Sigmoid colon (tissue), 7 donors: ENCODE measurements around the gene TBC1D21. TPM values are rescaled to one million over a fixed set of nuclear protein-coding genes. Genes with fewer than 3 reads are reported as not detected.

ENCODE experiments used
- DNase-seq: peaks from one replicate; pipeline ENCODE4 v3.0.0-alpha.2; 2019
- H3K27ac ChIP-seq, 4 donors: fragments of 200-600 bp; sonication (generic); one replicate each; pipeline ENCODE4 v1.5.1; 2016 to 2019; ENCODE audit warnings: mild to moderate bottlenecking in 1 of 4
- H3K27me3 ChIP-seq, 3 donors: fragments of 200-600 bp; sonication (generic); one replicate each; pipeline ENCODE4 v1.5.1; 2019; ENCODE audit warnings: mild to moderate bottlenecking in 1 of 3
- H3K36me3 ChIP-seq, 4 donors: fragments of 200-600 bp; sonication (generic); one replicate each; pipeline ENCODE4 v1.5.1; 2016 to 2019
- H3K4me1 ChIP-seq, 4 donors: fragments of 200-600 bp; sonication (generic); one replicate each; pipeline ENCODE4 v1.5.1; 2017 to 2019
- H3K4me3 ChIP-seq, 4 donors: fragments of 200-600 bp; sonication (generic); one replicate each; pipeline ENCODE4 v1.5.1; 2017 to 2019; ENCODE audit warnings: mild to moderate bottlenecking in 2 of 4, moderate library complexity in 1 of 4
- H3K9me3 ChIP-seq, 4 donors: fragments of 200-600 bp in 3 of 4; sonication (generic) in 3 of 4; one replicate each; pipeline versions ENCODE4 v1.5.1 to v1.6.1; 2013 to 2019
- CTCF ChIP-seq, 4 experiments: fragments of 450-650 bp in 3 of 4; fragments of 200-600 bp in 1 of 4; IDR thresholded peaks; one replicate each; pipeline ENCODE4 v1.5.1; 2016 to 2019; ENCODE audit warnings: antibody characterized with exemption in 4 of 4, mild to moderate bottlenecking in 3 of 4, moderate library complexity in 2 of 4
- EP300 ChIP-seq, 4 donors: sonication (generic); formaldehyde crosslinking; IDR thresholded peaks; one replicate each; pipeline ENCODE4 v1.6.1; 2017; ENCODE audit warnings: antibody characterized with exemption in 4 of 4
- POLR2A ChIP-seq, 2 donors: fragments of 450-650 bp; IDR thresholded peaks; one replicate each; pipeline ENCODE4 v1.6.1; 2016; ENCODE audit warnings: antibody characterized with exemption in 2 of 2, mild to moderate bottlenecking in 2 of 2, moderate library complexity in 2 of 2
- POLR2AphosphoS5 ChIP-seq, 4 donors: sonication (generic); formaldehyde crosslinking; IDR thresholded peaks; one replicate each; pipeline ENCODE4 v1.6.1; 2017; ENCODE audit warnings: antibody characterized with exemption in 4 of 4
- WGBS, 2 donors: extraction: QIAGEN DNeasy Blood & Tissue Kit; methylation state at CpG; one replicate each; pipeline ENCODE4 v1.1.7; 2013; 5-methylcytosine and 5-hydroxymethylcytosine counted together
- intact Hi-C: fragments of 100-400 bp; cut with DNase I; formaldehyde crosslinking; loops from one replicate; pipeline ENCODE4 v1.15.1; 2023
- polyA plus RNA-seq, 3 donors: library from polyadenylated mRNA; stranded (reverse); fragments of 200-250 nt; gene quantifications; one replicate each; pipeline ENCODE4 v1.2.3, GENCODE V29; 2013
- total RNA-seq, 4 donors: library from RNA; depleted of rRNA; stranded (reverse); fragments of >200 nt; gene quantifications; one replicate each; pipeline ENCODE4 v1.1.0, GENCODE V29; 2016
- donor health status: healthy with polysubstance abuse.
- donor health status: Bipolar disorder and iron deficiency.
- donor health status: healthy.

TBC1D21 gene
- total and polyA plus RNA-seq, 7 donors: not detected

- intact Hi-C loops: no loop called here
- no peaks in the 10 kb centered on the region for H3K36me3 ChIP-seq
- H3K9me3 ChIP-seq: no peaks in the 10 kb centered on the region
- TF ChIP-seq POLR2AphosphoS5 (IDR thresholded peaks at IDR 0.05): no peak
- no peak for TF ChIP-seq EP300 (IDR thresholded peaks at IDR 0.05)
- TF ChIP-seq CTCF (IDR thresholded peaks at IDR 0.05): no peak
- TF ChIP-seq POLR2A (IDR thresholded peaks at IDR 0.05): no peak
- H3K4me1 ChIP-seq: no peaks in the 10 kb centered on the region
- H3K4me3 ChIP-seq: no peak overlapping the region
- peaks cover 0 to 21% (median 15%) of the 10 kb centered on the region in 3 donors for H3K27me3 ChIP-seq
- DNase-seq: no peak
- no peak overlapping the region for H3K27ac ChIP-seq
These were observed 8.0 kb upstream of the TBC1D21 start for GRCh38 chr15:73865379-73865778.

GRCh38 chr15:73865904-73866303, 7.5 kb upstream of the TBC1D21 start:
- Histone ChIP-seq H3K9me3 (no peaks in the 10 kb centered on the region), H3K4me1 (no peaks in the 10 kb centered on the region), H3K27ac (no peak overlapping the region), H3K27me3 (peaks cover 0 to 26% (median 15%) of the 10 kb centered on the region in 3 donors), H3K36me3 (no peaks in the 10 kb centered on the region), H3K4me3 (no peak overlapping the region)
- intact Hi-C loops: no loop called here
- TF ChIP-seq POLR2A (IDR thresholded peaks at IDR 0.05): no peak
- no peak for TF ChIP-seq POLR2AphosphoS5 (IDR thresholded peaks at IDR 0.05)
- no peak for TF ChIP-seq CTCF (IDR thresholded peaks at IDR 0.05)
- TF ChIP-seq EP300 (IDR thresholded peaks at IDR 0.05): no peak
- WGBS, 2 donors: 14 to 38% methylated on average over 6 of the region's 6 CpGs
- no peak for DNase-seq

- 34 to 61% methylated on average over 2 of the region's 2 CpGs for WGBS, 2 donors
- TF ChIP-seq EP300 (IDR thresholded peaks at IDR 0.05) (no peak), POLR2A (IDR thresholded peaks at IDR 0.05) (no peak), POLR2AphosphoS5 (IDR thresholded peaks at IDR 0.05) (no peak), CTCF (IDR thresholded peaks at IDR 0.05) (no peak)
- no peaks in the 10 kb centered on the region for H3K36me3 ChIP-seq
- H3K27ac ChIP-seq: no peak overlapping the region
- H3K4me1 ChIP-seq: no peaks in the 10 kb centered on the region
- H3K27me3 ChIP-seq: peaks cover 0 to 30% (median 15%) of the 10 kb centered on the region in 3 donors
- H3K9me3 ChIP-seq: no peaks in the 10 kb centered on the region
- intact Hi-C loops: no loop called here
- no peak for DNase-seq
- H3K4me3 ChIP-seq: no peak overlapping the region
These were observed 6.9 kb upstream of the TBC1D21 start for GRCh38 chr15:73866481-73866880.

GRCh38 chr15:73866881-73867410, 6.4 kb upstream of the TBC1D21 start:
- Histone ChIP-seq H3K9me3 (no peaks in the 10 kb centered on the region), H3K4me1 (no peaks in the 10 kb centered on the region), H3K36me3 (no peaks in the 10 kb centered on the region), H3K27ac (no peak overlapping the region), H3K4me3 (no peak overlapping the region), H3K27me3 (peaks cover 0 to 30% (median 15%) of the 10 kb centered on the region in 3 donors)
- 38 to 44% methylated on average over 6 of the region's 6 CpGs for WGBS, 2 donors
- DNase-seq: no peak
- intact Hi-C loops: no loop called here
- TF ChIP-seq POLR2A (IDR thresholded peaks at IDR 0.05): no peak
- no peak for TF ChIP-seq EP300 (IDR thresholded peaks at IDR 0.05)
- TF ChIP-seq POLR2AphosphoS5 (IDR thresholded peaks at IDR 0.05): no peak
- TF ChIP-seq CTCF (IDR thresholded peaks at IDR 0.05): no peak

GRCh38 chr15:73867426-73867825, 5.9 kb upstream of the TBC1D21 start:
- Histone ChIP-seq H3K4me3 (no peak overlapping the region), H3K27ac (no peak overlapping the region), H3K4me1 (no peaks in the 10 kb centered on the region), H3K27me3 (peaks cover 0 to 33% (median 15%) of the 10 kb centered on the region in 3 donors), H3K36me3 (no peaks in the 10 kb centered on the region), H3K9me3 (no peaks in the 10 kb centered on the region)
- no peak for DNase-seq
- no peak for TF ChIP-seq EP300 (IDR thresholded peaks at IDR 0.05)
- TF ChIP-seq CTCF (IDR thresholded peaks at IDR 0.05): no peak
- TF ChIP-seq POLR2A (IDR thresholded peaks at IDR 0.05): no peak
- no peak for TF ChIP-seq POLR2AphosphoS5 (IDR thresholded peaks at IDR 0.05)
- intact Hi-C loops: no loop called here
- WGBS, 2 donors: 54 to 74% methylated on average over 3 of the region's 3 CpGs
